Calu3 (cell line): ENCODE measurements around the gene HDAC8. TPM values are rescaled to one million over a fixed set of nuclear protein-coding genes. Genes with fewer than 3 reads are reported as not detected.

Experiments
- BruUV-seq: library from RNA; stranded (reverse); fragments of 400-500 nt; replicated peaks from 2 replicates; lab custom pipeline; 2021; lab: Mats Ljungman, UMichigan
- CTCF ChIA-PET: fragments of 300-600 bp; sonication (Branson Sonifier 250); formaldehyde crosslinking; loops from one replicate; lab custom pipeline; 2022; ENCODE audit warnings: antibody characterized with exemption; lab: Charles Lee
- DNase-seq: peaks from one replicate; pipeline ENCODE4 v3.0.0; 2022
- H3K27ac Mint-ChIP-seq: one replicate; pipeline ENCODE4 v1.8.0; 2022; ENCODE audit warnings: mixed read lengths; ENCODE audit not compliant: unreplicated experiment
- H3K27me3 Mint-ChIP-seq: one replicate; pipeline ENCODE4 v1.8.0; 2022; ENCODE audit warnings: mixed read lengths; ENCODE audit not compliant: unreplicated experiment
- H3K36me3 Mint-ChIP-seq: one replicate; pipeline ENCODE4 v1.8.0; 2022; ENCODE audit warnings: mild to moderate bottlenecking, moderate library complexity, mixed read lengths; ENCODE audit not compliant: insufficient read depth, unreplicated experiment
- H3K4me1 Mint-ChIP-seq: one replicate; pipeline ENCODE4 v1.8.0; 2022; ENCODE audit warnings: mild to moderate bottlenecking, low read depth, mixed read lengths; ENCODE audit not compliant: unreplicated experiment
- H3K4me3 Mint-ChIP-seq: one replicate; pipeline ENCODE4 v1.8.0; 2022; ENCODE audit warnings: mild to moderate bottlenecking, low read depth, moderate library complexity, mixed read lengths; ENCODE audit not compliant: unreplicated experiment
- H3K9me3 Mint-ChIP-seq: one replicate; pipeline ENCODE4 v1.8.0; 2022; ENCODE audit warnings: low read depth, mixed read lengths; ENCODE audit not compliant: unreplicated experiment
- intact Hi-C: fragments of 100-400 bp; cut with micrococcal nuclease; formaldehyde crosslinking; loops from one replicate; pipeline ENCODE4 v1.10.0; 2022; ENCODE audit not compliant: unreplicated experiment
- total RNA-seq: library from RNA; stranded (reverse); gene quantifications from 2 replicates; pipeline ENCODE4 v1.2.3, GENCODE V29; 2022
- TF ChIP-seq, protein P1 (sequence below): fragments of 200-600 bp; IDR thresholded peaks from one replicate; pipeline ENCODE4 v1.8.0; 2022; ENCODE audit warnings: antibody characterized with exemption; ENCODE audit not compliant: unreplicated experiment

Gene HDAC8
- total RNA-seq, 1 experiment from 2014 or later, result 52.5 TPM

DNA sequence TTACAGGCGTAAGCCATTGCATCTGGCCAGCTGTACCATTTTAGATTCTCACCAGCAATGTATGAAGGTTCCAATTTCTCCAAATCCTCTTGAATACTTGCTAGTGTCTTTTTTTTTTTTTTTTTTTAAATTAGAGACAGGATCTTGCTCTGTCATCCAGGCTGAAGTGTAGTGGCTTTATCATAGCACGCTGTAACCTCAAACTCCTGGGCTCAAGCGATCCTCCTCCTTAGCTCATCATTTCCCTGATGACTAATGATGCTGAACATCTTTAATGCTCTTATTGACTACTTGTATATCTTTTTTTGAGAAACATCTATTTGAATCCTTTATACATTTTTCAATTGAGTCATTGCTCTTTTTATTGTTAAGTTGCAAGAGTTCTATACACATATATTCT is 40.3 kb downstream of the HDAC8 start:
- CTCF ChIA-PET, result no interaction called here
- H3K27ac Mint-ChIP-seq, result no peak overlapping the region
- TF ChIP-seq, protein P1, sequence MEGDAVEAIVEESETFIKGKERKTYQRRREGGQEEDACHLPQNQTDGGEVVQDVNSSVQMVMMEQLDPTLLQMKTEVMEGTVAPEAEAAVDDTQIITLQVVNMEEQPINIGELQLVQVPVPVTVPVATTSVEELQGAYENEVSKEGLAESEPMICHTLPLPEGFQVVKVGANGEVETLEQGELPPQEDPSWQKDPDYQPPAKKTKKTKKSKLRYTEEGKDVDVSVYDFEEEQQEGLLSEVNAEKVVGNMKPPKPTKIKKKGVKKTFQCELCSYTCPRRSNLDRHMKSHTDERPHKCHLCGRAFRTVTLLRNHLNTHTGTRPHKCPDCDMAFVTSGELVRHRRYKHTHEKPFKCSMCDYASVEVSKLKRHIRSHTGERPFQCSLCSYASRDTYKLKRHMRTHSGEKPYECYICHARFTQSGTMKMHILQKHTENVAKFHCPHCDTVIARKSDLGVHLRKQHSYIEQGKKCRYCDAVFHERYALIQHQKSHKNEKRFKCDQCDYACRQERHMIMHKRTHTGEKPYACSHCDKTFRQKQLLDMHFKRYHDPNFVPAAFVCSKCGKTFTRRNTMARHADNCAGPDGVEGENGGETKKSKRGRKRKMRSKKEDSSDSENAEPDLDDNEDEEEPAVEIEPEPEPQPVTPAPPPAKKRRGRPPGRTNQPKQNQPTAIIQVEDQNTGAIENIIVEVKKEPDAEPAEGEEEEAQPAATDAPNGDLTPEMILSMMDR, result no peak
- no TSS peak for BruUV-seq
- no peaks in the 10 kb centered on the region for H3K27me3 Mint-ChIP-seq
- H3K4me3 Mint-ChIP-seq, result no peak overlapping the region
- intact Hi-C loops, result no loop called here
- H3K4me1 Mint-ChIP-seq, result peaks cover under 1% of the 10 kb centered on the region
- no peak for DNase-seq
- H3K9me3 Mint-ChIP-seq, result no peaks in the 10 kb centered on the region
- no peaks in the 10 kb centered on the region for H3K36me3 Mint-ChIP-seq

DNA sequence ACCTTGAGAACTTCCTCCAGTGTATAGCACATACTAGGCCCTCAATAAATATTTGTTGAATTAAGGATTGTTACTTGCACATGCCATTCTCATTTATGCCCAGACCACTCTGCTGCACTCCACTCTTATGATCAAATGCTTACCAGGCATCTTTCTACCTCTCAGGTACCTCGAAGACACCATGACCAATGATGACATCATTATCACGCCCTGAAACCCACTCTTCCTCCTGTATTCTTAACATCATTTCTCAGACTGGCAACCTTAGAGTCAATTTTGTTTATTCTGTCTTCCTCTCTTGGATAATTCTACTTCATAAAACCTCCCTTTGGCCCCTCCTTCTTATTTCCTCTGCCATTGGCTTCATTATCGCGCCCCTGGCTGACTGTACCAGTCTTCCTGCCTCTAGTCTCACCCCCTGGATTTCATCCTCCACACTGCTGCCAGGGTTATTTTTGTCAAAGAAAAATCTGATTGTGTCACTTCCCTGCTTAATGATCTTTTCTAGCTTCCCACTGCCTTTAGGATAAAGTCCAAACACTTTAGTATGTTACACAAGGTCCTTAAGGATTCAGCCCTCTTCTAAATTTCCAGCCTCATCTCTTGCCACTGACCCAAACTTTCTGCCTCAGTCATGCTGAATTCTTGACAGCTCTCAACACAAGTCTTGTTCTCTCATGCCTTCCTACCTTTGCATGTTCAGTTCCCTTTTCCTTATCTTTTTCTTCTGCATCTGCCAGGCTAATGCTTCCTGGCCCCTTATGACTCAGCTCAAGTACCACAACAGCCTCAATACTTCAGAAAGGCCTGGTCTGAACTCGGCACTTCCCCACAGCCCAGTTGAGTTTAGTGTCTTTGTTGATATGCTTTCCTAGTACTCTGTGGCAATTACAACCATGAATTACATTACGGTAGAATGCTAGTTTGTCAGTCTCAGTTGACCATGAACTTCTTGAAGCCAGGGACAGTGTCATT is 45.8 kb downstream of the HDAC8 start:
- intact Hi-C loops, result no loop called here
- Mint-ChIP-seq H3K27me3 (no peaks in the 10 kb centered on the region), H3K4me1 (peaks cover 9% of the 10 kb centered on the region), H3K9me3 (no peaks in the 10 kb centered on the region), H3K4me3 (no peak overlapping the region), H3K27ac (peak overlapping the region; percentile 5), H3K36me3 (no peaks in the 10 kb centered on the region)
- TF ChIP-seq, protein P1, result no peak
- CTCF ChIA-PET, result no interaction called here
- DNase-seq, result no peak
- BruUV-seq, result no TSS peak

DNA sequence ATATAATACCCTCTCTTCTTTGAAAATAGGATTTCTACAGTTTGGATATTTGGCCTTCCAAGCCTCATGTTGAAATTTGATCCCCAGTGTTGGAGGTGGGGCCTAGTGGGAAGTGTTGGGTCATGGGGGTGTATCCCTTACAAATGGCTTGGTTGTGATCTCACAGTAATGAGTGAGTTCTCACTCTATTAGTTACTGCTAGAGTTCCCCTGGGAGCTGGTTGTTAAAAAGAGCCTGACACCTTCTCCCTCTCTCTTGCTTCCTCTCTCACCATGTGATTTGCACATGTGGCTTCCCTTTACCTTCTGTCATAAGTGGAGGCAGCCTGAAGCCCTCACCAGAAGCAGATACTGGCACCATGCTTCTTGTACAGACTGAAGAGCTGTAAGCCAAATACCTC is 73.9 kb downstream of the HDAC8 start:
- TF ChIP-seq, protein P1, result no peak
- Mint-ChIP-seq H3K9me3 (peaks cover 2% of the 10 kb centered on the region), H3K4me3 (no peak overlapping the region), H3K27me3 (no peaks in the 10 kb centered on the region), H3K4me1 (no peaks in the 10 kb centered on the region), H3K27ac (no peak overlapping the region), H3K36me3 (no peaks in the 10 kb centered on the region)
- no peak for DNase-seq
- intact Hi-C loops, result no loop called here
- BruUV-seq, result no TSS peak
- CTCF ChIA-PET, result no interaction called here

DNA sequence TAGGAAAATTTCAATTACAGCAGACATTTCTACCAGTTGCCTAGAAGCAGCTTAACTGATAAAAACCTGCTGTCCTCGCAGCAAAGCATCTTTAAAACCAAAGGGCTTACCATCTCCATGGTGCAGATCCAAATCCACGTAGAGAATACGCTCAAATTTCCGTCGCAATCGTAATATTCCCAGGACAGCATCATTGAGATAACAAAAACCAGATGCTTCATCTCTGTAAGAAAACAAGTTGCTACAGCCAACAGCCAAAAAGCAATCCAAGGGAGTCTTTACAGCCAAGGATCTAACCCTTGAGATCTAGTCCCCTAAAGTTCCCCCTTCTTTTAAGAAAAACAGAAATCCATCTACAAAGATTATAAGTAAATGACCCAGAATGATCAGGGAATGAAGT is 77.6 kb downstream of the HDAC8 start:
- TF ChIP-seq, protein P1, result no peak
- BruUV-seq, result no TSS peak
- no peaks in the 10 kb centered on the region for H3K36me3 Mint-ChIP-seq
- no peaks in the 10 kb centered on the region for H3K9me3 Mint-ChIP-seq
- no peak overlapping the region for H3K4me3 Mint-ChIP-seq
- no peaks in the 10 kb centered on the region for H3K4me1 Mint-ChIP-seq
- intact Hi-C loops, result no loop called here
- no peaks in the 10 kb centered on the region for H3K27me3 Mint-ChIP-seq
- CTCF ChIA-PET, result no interaction called here
- no peak overlapping the region for H3K27ac Mint-ChIP-seq
- DNase-seq, result no peak
